Neural cell (in vitro differentiated cells): ENCODE results near the gene EN1. TPM values are rescaled to one million over a fixed set of nuclear protein-coding genes. Genes with fewer than 3 reads are reported as not detected.

Experiments
- H2AFZ ChIP-seq: fragments of 200-600, 300-800 bp; sonication (generic), shearing (Covaris generic); 2 replicates; pipeline ENCODE4 v1.6.0; 2014; ENCODE audit warnings: low read depth, mild to moderate bottlenecking, antibody characterized with exemption, low read length, moderate library complexity
- H3F3A ChIP-seq: fragments of 200-600 bp; shearing (Covaris generic); 2 replicates; pipeline ENCODE4 v1.6.1; 2016; ENCODE audit warnings: mild to moderate bottlenecking, moderate library complexity, mixed read lengths, antibody characterized with exemption, low read length; ENCODE audit not compliant: insufficient read depth, poor library complexity, severe bottlenecking
- H3K27ac ChIP-seq: fragments of 200-600, 300-800 bp; sonication (generic), shearing (Covaris generic); 2 replicates; pipeline ENCODE4 v1.5.1; 2014; ENCODE audit warnings: mild to moderate bottlenecking, low read length, moderate library complexity
- H3K27me3 ChIP-seq: fragments of 300-800, 200-600 bp; sonication (generic), shearing (Covaris generic); 2 replicates; pipeline ENCODE4 v1.6.0; 2014; ENCODE audit warnings: mild to moderate bottlenecking, low read depth, low read length, moderate library complexity; ENCODE audit not compliant: insufficient read depth
- H3K36me3 ChIP-seq: fragments of 300-800, 200-600 bp; sonication (generic), shearing (Covaris generic); 2 replicates; pipeline ENCODE4 v1.5.1; 2014; ENCODE audit warnings: mild to moderate bottlenecking, antibody characterized with exemption, low read length, moderate library complexity; ENCODE audit not compliant: insufficient read depth
- H3K4me2 ChIP-seq: fragments of 300-800, 200-600 bp; sonication (generic), shearing (Covaris generic); 2 replicates; pipeline ENCODE4 v1.6.0; 2014; ENCODE audit warnings: mild to moderate bottlenecking, low read length
- H3K4me3 ChIP-seq: fragments of 300-800, 200-600 bp; sonication (generic), shearing (Covaris generic); 2 replicates; pipeline ENCODE4 v1.5.1; 2014; ENCODE audit warnings: mild to moderate bottlenecking, low read length, moderate library complexity
- H3K79me2 ChIP-seq: fragments of 200-600 bp; shearing (Covaris generic); replicated peaks from 2 replicates; pipeline ENCODE4 v1.6.0; 2014; ENCODE audit warnings: mild to moderate bottlenecking, low read length, moderate library complexity; ENCODE audit not compliant: insufficient read depth
- H3K9ac ChIP-seq: fragments of 300-800, 200-600 bp; sonication (generic), shearing (Covaris generic); 2 replicates; pipeline ENCODE4 v1.6.1; 2016; ENCODE audit warnings: mild to moderate bottlenecking, low read length, mixed read lengths
- H3K9me2 ChIP-seq: fragments of 200-600 bp; shearing (Covaris generic); 2 replicates; pipeline ENCODE4 v1.6.1; 2016; ENCODE audit warnings: mild to moderate bottlenecking, low read length, mixed read lengths; ENCODE audit not compliant: insufficient read depth
- H3K9me3 ChIP-seq: fragments of 200-600, 300-800 bp; sonication (generic), shearing (Covaris generic); 2 replicates; pipeline ENCODE4 v1.6.1; 2016; ENCODE audit warnings: mild to moderate bottlenecking, mixed run types, low read length, moderate library complexity, mixed read lengths
- H4K20me1 ChIP-seq: fragments of 200-600 bp; shearing (Covaris generic); 2 replicates; pipeline ENCODE4 v1.6.1; 2016; ENCODE audit warnings: mild to moderate bottlenecking, mixed run types; ENCODE audit not compliant: insufficient read depth
- CTCF ChIP-seq: fragments of 450-650 bp; IDR thresholded peaks from 2 replicates; pipeline ENCODE4 v1.5.1; 2014; ENCODE audit warnings: antibody characterized with exemption, mild to moderate bottlenecking, moderate library complexity; ENCODE audit not compliant: poor library complexity, severe bottlenecking
- EP300 ChIP-seq: fragments of 450-650 bp; conservative IDR thresholded peaks from 2 replicates; pipeline ENCODE4 v1.6.1; 2014; ENCODE audit warnings: antibody characterized with exemption, mild to moderate bottlenecking, moderate library complexity; ENCODE audit not compliant: poor library complexity, severe bottlenecking
- EZH2 ChIP-seq: fragments of 200-600, 300-800 bp; shearing (Covaris generic), sonication (generic); IDR thresholded peaks from 2 replicates; pipeline ENCODE4 v1.6.1; 2014; ENCODE audit warnings: antibody characterized with exemption, low read length, borderline replicate concordance, mild to moderate bottlenecking; ENCODE audit not compliant: insufficient read depth, poor library complexity, severe bottlenecking
- MXI1 ChIP-seq: fragments of 450-650 bp; conservative IDR thresholded peaks from 2 replicates; pipeline ENCODE4 v1.6.1; 2014; ENCODE audit warnings: antibody characterized with exemption, mild to moderate bottlenecking; ENCODE audit not compliant: poor library complexity, severe bottlenecking
- POLR2AphosphoS5 ChIP-seq: IDR thresholded peaks from 2 replicates; pipeline ENCODE4 v1.6.1; 2012
- RAD21 ChIP-seq: fragments of 450-650 bp; conservative IDR thresholded peaks from 2 replicates; pipeline ENCODE4 v1.6.1; 2014; ENCODE audit warnings: antibody characterized with exemption, mild to moderate bottlenecking, moderate library complexity
- REST ChIP-seq: IDR thresholded peaks from 2 replicates; pipeline ENCODE4 v1.6.1; 2012; ENCODE audit warnings: borderline replicate concordance
- SMC3 ChIP-seq: fragments of 450-650 bp; conservative IDR thresholded peaks from 2 replicates; pipeline ENCODE4 v1.6.1; 2014; ENCODE audit warnings: antibody characterized with exemption, mild to moderate bottlenecking, moderate library complexity; ENCODE audit not compliant: poor library complexity
- TAF1 ChIP-seq: IDR thresholded peaks from 2 replicates; pipeline ENCODE4 v1.6.1; 2012; ENCODE audit warnings: low read depth
- polyA plus RNA-seq: library from polyadenylated mRNA; depleted of rRNA; stranded (reverse); fragments of >200 nt; gene quantifications from 2 replicates; pipeline ENCODE4 v1.2.3, GENCODE V29; 2014

The EN1 gene
- polyA plus RNA-seq, 1 donor from 2014 or later = not detected

- Histone ChIP-seq H3K4me2 (no peak overlapping the region), H3F3A (no peaks in the 10 kb centered on the region), H2AFZ (no peak overlapping the region), H3K9ac (no peak overlapping the region), H3K79me2 (no peaks in the 10 kb centered on the region), H3K36me3 (no peaks in the 10 kb centered on the region), H4K20me1 (no peaks in the 10 kb centered on the region), H3K9me3 (no peaks in the 10 kb centered on the region), H3K4me3 (no peak overlapping the region), H3K27ac (no peak overlapping the region), H3K27me3 (no peaks in the 10 kb centered on the region), H3K9me2 (no peaks in the 10 kb centered on the region)
- TF ChIP-seq POLR2AphosphoS5 = no peak
- no peak for TF ChIP-seq MXI1
- TF ChIP-seq TAF1 = no peak
- no peak for TF ChIP-seq EP300
- TF ChIP-seq RAD21 = peak; percentile 78
- TF ChIP-seq CTCF = peak; percentile 82
- TF ChIP-seq EZH2 = no peak
- no peak for TF ChIP-seq REST
- TF ChIP-seq SMC3 = peak; percentile 76
Measured at GRCh38 chr2:118882693-118883336, 35.4 kb upstream of the EN1 start.

DNA sequence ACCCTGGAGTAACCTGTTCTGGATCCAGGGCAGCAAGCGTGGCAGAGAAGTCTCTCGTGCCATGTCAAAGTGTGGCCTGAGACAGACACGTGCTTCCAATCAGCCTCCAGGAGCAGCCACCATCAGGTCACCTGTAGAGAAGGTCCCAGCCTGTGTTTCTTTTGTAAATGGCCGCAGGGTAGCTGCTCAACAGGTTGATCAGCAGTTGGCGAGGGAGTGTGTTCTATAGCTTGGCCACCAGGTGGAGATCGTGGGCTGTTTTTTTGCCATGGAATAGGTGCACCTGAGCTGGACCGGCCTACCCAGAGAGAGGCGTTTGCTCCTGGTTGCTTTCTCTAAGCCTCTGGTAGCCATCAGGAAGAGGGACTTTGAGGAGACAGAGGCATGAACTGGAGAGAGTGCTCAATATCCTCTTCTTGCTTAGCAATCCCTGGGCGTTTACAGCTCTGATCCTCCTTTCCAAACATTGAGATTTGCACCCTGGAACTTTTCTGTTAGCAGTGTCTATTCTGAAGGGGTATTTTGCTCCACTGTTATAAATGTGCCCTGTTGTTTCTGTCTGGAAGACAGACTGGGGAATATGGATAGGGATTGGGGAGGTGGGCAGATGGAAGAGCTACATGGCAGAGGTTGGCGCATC, 34.2 kb upstream of the EN1 start:
- TF ChIP-seq RAD21 (peak; percentile 90), SMC3 (peak; percentile 96), TAF1 (no peak), EP300 (no peak), CTCF (peak; percentile 92)
- H3K79me2 ChIP-seq = no peaks in the 10 kb centered on the region

More for the DNA sequence above, 34.2 kb upstream of the EN1 start:
- Histone ChIP-seq H3F3A (no peaks in the 10 kb centered on the region), H3K9me2 (no peaks in the 10 kb centered on the region), H3K27ac (no peak overlapping the region), H3K36me3 (no peaks in the 10 kb centered on the region), H3K9ac (no peak overlapping the region), H3K4me2 (no peak overlapping the region), H3K27me3 (no peaks in the 10 kb centered on the region), H3K9me3 (no peaks in the 10 kb centered on the region), H2AFZ (no peak overlapping the region), H3K4me3 (no peak overlapping the region), H4K20me1 (no peaks in the 10 kb centered on the region)
